ENCODE results near the gene PAWR. TPM values are rescaled to one million over a fixed set of nuclear protein-coding genes. Genes with fewer than 3 reads are reported as not detected.
"Not testable (repeated sequence)": the region's sequence is repeated elsewhere in the genome, so short reads cannot be mapped to it uniquely, and the experiment has no call there.

Gene PAWR
- polyA plus RNA-seq, 1 donor from 2014 or later: 19.8 TPM

DNA sequence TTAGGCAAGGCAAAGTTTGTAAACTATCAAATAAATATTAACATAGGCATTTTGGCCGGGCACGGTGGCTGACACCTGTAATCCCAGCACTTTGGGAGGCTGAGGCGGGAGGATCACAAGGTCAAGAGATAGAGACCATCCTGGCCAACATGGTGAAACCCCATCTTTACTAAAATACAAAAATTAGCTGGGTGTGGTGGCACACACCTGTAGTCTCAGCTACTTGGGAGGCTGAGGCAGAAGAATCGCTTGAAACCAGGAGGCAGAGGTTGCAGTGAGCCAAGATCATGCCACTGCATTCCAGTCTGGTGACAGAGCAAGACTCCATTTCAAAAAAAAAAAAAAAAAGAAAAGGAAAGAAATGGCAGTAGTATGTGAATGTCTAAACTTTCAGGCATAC is 43.9 kb downstream of the PAWR start:
- H3K36me3 Mint-ChIP-seq, H3K4me3 Mint-ChIP-seq, H3K27me3 Mint-ChIP-seq, H3K9me3 Mint-ChIP-seq, H3K27ac Mint-ChIP-seq: not testable (repeated sequence)
- H3K4me1 Mint-ChIP-seq: peaks cover 16 to 27% (median 17%) of the 10 kb centered on the region in 3 donors

DNA sequence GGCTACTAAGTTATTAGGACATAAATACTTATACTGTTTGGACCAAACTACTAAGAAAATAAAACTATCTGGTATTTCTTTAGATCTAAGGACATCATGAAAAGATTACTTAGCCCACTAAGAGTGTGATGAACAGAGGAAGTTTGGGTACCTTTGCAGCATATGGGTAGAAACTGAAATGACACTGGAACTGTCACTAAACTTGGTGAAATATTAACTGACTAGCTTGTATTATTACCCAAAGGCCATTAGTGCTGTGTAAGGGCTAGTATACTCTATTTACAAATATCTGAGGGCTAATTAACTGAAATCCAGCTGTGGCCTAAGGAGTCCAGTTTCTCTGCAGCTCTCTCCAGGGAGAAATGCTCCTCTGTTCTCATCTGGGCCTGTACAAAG is 45.5 kb downstream of the PAWR start:
- H3K27me3 Mint-ChIP-seq: no peaks in the 10 kb centered on the region
- no peak overlapping the region for H3K27ac Mint-ChIP-seq
- peaks cover 16 to 25% (median 16%) of the 10 kb centered on the region in 3 donors for H3K4me1 Mint-ChIP-seq
- no peak overlapping the region for H3K4me3 Mint-ChIP-seq
- peaks cover 2% of the 10 kb centered on the region for H3K36me3 Mint-ChIP-seq
- H3K9me3 Mint-ChIP-seq: peaks cover 0 to 1% (median 0%) of the 10 kb centered on the region in 3 donors

DNA sequence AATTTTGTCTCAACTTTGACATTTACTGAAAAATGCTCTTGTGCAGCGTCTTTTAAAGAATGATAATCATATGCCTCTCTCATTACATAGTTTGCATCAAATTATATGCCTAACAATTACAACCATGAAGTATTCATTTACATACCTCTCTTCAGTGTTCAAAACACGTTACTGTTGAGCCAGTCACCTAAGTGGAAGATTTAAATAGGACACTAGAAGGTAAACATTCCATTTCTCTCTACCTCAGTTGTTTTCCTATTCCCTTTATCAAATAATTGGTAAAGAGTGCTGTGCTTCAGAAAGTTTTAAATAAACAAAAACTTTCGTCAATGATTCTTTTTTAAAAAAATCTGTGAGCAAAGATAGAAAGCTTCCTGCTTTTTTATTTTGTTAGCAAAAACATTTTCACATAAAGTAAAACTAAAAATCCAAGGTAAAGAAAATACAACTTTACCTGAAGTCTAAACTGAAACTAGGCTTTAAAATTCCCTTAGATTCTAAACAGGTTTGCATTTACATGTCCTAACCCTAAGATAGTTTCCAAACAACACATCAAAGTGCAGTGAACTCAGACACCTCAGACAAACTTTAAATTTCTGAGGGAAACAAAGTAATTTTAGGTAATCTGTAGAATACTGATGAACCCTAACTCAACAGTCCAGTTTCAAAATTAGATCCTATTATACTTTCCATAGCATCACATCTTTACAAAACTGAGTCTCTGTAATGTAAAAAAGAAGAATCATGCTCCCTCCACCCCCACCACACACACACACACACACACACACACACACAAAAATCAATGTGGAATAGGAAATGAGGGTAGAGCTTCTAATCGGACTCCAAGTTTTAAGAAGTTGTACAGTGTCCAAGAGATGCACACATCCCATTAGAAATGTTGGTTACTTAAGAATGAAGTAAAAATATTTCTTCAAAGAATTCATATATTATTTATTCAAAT is 46.2 kb downstream of the PAWR start:
- Mint-ChIP-seq H3K27ac (no peak overlapping the region), H3K4me1 (peaks cover 16 to 21% (median 18%) of the 10 kb centered on the region in 3 donors), H3K27me3 (no peaks in the 10 kb centered on the region), H3K36me3 (peaks cover 2% of the 10 kb centered on the region), H3K9me3 (peaks cover 0 to 1% (median 0%) of the 10 kb centered on the region in 3 donors), H3K4me3 (no peak overlapping the region)

DNA sequence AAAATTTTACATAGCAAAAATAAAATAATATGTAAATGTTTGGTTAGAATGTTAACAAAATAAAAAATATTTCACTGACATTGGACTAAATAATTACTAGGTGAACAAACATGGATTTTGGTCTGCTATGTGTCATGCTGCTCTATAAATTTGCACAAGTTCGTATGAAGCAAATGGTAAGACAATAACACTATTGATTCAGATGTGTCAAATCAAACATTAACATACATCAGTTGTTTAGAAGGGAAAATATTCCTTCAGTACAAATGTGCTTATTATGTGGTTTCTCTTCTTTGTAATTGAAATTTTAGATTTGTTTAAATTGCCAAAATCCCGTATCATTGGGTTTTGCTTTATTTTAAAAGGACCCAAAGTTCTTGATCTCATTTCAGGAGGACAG is 46.9 kb downstream of the PAWR start:
- Mint-ChIP-seq H3K27me3 (no peaks in the 10 kb centered on the region), H3K4me1 (peaks cover 16 to 21% (median 18%) of the 10 kb centered on the region in 3 donors), H3K27ac (no peak overlapping the region), H3K4me3 (no peak overlapping the region), H3K36me3 (peaks cover 2% of the 10 kb centered on the region), H3K9me3 (peaks cover 0 to 1% (median 0%) of the 10 kb centered on the region in 3 donors)

DNA sequence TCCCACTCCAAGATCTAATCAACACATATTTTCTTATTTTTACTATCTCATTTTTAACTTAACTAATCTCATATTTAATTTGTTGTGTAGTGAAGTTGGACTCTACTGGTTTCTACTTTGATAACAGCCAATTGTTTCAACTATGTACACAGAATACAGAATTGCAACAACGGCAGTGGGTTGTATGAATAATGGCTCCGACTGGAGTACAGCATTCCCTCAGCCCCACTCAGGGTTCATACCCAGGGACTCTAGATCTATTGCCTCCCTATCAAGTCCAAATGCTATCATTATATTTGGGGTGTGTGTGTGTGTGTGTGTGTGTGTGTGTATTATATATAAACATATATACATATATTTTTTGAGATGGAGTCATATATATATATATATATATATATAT is 52.3 kb downstream of the PAWR start:
- Mint-ChIP-seq H3K4me1 (peaks cover 6 to 13% (median 12%) of the 10 kb centered on the region in 3 donors), H3K27ac (no peak overlapping the region), H3K36me3 (peaks cover 2% of the 10 kb centered on the region), H3K9me3 (peaks cover 0 to 1% (median 0%) of the 10 kb centered on the region in 3 donors), H3K27me3 (no peaks in the 10 kb centered on the region), H3K4me3 (no peak overlapping the region)

DNA sequence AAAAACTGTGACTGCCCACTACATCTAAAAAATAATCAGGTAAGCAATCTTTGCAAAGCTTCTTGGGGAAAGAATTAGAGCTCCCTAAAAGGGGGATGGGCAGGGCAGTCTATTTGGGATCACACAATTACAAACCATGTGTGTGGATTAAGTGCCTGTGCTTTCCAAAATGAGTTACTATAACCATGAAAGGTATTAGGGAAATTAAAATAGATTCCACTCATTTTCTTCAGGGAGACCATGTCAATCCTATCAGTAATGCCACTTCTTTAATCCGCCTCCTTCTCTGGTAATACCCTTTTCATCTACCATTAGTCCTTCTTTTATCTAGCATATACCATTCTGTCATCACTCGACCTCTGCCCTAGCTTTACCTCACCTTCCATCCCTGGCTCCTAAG is 53.7 kb downstream of the PAWR start:
- Mint-ChIP-seq H3K27ac (peak overlapping the region in 1 of 3 donors; percentile 17), H3K36me3 (peaks cover 4% of the 10 kb centered on the region), H3K4me1 (peaks cover 0 to 13% (median 7%) of the 10 kb centered on the region in 3 donors), H3K4me3 (peak overlapping the region in 1 of 4 donors; percentile 45), H3K27me3 (no peaks in the 10 kb centered on the region), H3K9me3 (no peaks in the 10 kb centered on the region)

DNA sequence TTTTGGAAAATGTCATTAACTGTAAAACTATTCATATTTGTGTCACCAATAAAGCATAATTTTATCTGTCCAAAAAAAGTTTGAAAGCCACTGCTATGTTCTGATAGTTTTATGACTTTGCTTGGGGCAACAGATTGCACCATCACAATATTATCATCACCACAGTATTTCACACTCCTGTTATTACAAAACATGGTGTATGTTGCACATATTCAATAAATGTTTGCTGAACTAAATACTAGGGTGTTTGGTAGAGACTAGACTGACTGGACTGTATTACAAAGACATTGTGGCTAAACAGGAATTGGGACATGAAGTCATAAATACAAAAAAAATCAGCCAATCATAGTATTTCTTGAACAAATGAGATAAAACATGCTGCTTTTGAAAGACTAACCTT is 55.1 kb downstream of the PAWR start:
- no peak overlapping the region for H3K27ac Mint-ChIP-seq
- H3K36me3 Mint-ChIP-seq: peaks cover 6% of the 10 kb centered on the region
- no peaks in the 10 kb centered on the region for H3K9me3 Mint-ChIP-seq
- no peak overlapping the region for H3K4me3 Mint-ChIP-seq
- peaks cover 7 to 15% (median 8%) of the 10 kb centered on the region in 3 donors for H3K4me1 Mint-ChIP-seq
- H3K27me3 Mint-ChIP-seq: no peaks in the 10 kb centered on the region

DNA sequence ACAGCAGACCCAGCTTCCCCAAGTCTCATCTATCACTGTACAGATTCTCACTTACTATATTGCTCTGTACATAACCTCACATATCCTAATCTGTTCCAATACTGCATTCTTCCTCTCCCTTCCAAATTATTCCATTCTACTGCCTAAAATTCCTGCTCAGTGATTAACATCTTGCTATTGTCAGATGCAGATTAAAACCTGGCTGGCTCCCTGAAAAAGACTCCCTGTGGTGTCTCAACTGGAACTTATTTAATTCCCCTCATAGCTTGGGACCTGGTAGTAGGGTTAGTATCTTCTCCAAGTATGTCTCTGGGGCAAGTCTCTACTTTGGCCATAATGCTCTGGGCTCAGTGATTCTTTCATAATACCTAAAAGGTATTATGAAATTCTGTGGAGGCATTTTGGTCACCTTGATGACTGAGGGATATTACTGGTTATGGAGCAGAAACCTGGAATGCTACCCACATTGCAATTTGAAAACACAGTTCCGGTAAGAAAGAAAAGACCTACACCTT is 55.8 kb downstream of the PAWR start:
- Mint-ChIP-seq H3K4me1 (peaks cover 7 to 12% (median 8%) of the 10 kb centered on the region in 3 donors), H3K9me3 (no peaks in the 10 kb centered on the region), H3K36me3 (peaks cover 6% of the 10 kb centered on the region), H3K27ac (no peak overlapping the region), H3K4me3 (no peak overlapping the region), H3K27me3 (no peaks in the 10 kb centered on the region)

DNA sequence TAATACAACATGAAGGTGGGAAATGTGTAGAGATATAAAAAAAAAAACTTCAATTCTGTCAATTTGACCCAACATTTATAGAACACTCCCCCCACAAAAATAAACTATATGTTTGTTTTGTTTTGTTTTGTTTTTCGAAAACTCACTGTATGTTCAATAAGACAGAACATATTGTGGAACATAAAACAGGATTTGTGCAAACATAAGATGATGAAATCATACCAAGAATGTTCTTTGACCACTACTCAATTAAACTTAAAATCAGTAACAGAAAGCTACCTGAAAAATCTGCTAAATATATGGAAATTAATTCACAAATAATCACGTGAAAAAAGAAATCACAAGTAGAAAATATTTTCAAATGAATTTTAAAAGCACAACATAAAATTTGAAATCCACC is 61.2 kb downstream of the PAWR start:
- H3K27me3 Mint-ChIP-seq: no peaks in the 10 kb centered on the region
- no peak overlapping the region for H3K4me3 Mint-ChIP-seq
- H3K27ac Mint-ChIP-seq: no peak overlapping the region
- H3K4me1 Mint-ChIP-seq: peaks cover 3 to 10% (median 7%) of the 10 kb centered on the region in 3 donors
- peaks cover 2 to 5% (median 4%) of the 10 kb centered on the region in 3 donors for H3K9me3 Mint-ChIP-seq
- H3K36me3 Mint-ChIP-seq: peaks cover 4% of the 10 kb centered on the region

DNA sequence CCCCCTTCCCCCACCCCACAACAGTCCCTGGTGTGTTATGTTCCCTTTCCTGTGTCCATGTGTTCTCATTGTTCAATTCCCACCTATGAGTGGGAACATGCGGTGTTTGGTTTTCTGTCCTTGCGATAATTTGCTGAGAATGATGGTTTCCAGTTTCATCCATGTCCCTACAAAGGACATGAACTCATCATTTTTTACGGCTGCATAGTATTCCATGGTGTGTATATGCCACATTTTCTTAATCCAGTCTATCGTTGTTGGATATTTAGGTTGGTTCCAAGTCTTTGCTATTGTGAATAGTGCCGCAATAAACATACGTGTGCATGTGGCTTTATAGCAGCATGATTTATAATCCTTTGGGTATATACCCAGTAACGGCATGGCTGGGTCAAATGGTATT is 64.0 kb downstream of the PAWR start:
- H3K36me3 Mint-ChIP-seq, H3K4me1 Mint-ChIP-seq, H3K27me3 Mint-ChIP-seq, H3K9me3 Mint-ChIP-seq, H3K27ac Mint-ChIP-seq, H3K4me3 Mint-ChIP-seq: not testable (repeated sequence)

DNA sequence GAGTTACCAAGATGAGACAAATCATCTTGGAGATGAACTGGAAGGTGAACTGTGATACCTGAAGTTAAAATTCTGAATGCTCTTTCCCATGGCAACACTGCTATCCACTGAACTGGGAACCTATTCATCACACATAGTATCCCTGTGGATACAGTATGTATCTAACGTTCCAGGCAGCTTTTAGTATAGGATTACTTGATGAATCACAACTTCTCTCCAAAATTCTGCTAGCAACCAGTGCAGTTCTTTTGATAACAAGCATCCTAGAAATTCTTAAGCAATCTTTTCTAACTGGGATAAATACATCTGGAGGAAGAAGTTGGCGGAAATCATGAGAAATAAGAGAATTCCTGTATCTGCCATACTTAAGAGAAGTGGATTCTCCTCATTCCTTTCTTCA is 66.4 kb downstream of the PAWR start:
- H3K27me3 Mint-ChIP-seq: no peaks in the 10 kb centered on the region
- H3K4me1 Mint-ChIP-seq: peaks cover 0 to 8% (median 6%) of the 10 kb centered on the region in 3 donors
- peaks cover 2% of the 10 kb centered on the region for H3K36me3 Mint-ChIP-seq
- no peak overlapping the region for H3K4me3 Mint-ChIP-seq
- peaks cover 2 to 5% (median 4%) of the 10 kb centered on the region in 3 donors for H3K9me3 Mint-ChIP-seq
- H3K27ac Mint-ChIP-seq: no peak overlapping the region

DNA sequence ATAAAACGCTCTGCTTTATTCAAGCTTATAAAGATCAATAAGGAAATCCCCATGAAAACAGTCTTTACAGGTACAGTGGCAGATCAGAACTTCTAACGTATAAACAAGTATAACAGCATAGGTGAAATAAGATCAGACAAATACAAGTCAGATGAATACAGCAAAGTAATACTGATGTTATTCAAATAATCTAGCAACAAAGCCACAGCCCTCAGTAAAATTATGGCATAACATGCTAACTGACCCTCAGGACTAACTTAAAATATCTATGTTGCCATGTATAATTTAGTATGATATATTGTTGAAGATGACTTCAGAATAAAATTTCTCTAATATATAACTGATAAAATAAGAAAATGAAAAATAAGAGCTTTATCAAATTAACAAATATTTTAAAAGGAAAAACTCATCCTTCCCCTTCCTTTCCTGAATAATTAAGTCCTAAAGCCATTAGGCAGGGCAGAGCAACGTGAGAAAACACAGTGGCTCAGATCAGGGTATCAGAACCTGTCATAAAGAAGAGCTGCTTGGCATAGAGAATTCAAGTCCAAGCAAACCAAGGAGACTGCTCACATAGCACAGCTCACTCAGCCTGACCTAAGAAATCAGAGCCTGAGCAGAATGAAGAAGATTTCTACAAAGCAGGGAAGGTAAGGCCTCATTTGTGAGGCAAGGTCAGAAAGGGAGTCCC is 70.7 kb downstream of the PAWR start:
- H3K9me3 Mint-ChIP-seq: no peaks in the 10 kb centered on the region
- no peaks in the 10 kb centered on the region for H3K27me3 Mint-ChIP-seq
- no peak overlapping the region for H3K27ac Mint-ChIP-seq
- H3K4me1 Mint-ChIP-seq: peaks cover 16 to 23% (median 16%) of the 10 kb centered on the region in 3 donors
- H3K4me3 Mint-ChIP-seq: peak overlapping the region in 1 of 4 donors; percentile 70
- H3K36me3 Mint-ChIP-seq: peaks cover 12% of the 10 kb centered on the region

DNA sequence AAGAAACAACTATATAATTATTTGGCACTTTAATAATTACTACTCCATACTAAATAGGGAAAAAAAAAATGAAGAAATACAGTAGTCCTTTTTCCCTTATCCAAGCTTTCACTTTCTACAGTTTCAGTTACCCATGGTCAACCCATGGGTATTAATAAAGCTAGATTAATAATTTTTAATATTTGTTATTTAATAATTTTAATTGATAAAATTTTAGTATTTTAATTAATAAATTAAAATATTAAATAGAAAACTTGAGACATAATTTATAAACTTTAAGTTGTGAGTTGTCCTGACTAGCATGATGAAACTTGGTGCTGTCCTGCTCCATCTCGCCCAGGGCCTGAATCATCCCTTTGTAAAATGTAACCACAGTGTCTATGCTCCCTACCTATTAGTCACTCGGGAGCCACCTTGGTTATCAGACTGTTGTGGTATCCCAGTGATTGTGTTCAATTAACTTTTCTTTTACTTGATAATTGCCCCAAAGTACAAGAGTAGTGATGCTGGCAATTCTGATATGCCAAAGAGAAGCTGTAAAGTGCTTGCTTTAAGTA is 71.8 kb downstream of the PAWR start:
- Mint-ChIP-seq H3K27ac (no peak overlapping the region), H3K27me3 (no peaks in the 10 kb centered on the region), H3K4me1 (peaks cover 20 to 22% (median 21%) of the 10 kb centered on the region in 3 donors), H3K9me3 (no peaks in the 10 kb centered on the region), H3K4me3 (no peak overlapping the region), H3K36me3 (peaks cover 12% of the 10 kb centered on the region)

DNA sequence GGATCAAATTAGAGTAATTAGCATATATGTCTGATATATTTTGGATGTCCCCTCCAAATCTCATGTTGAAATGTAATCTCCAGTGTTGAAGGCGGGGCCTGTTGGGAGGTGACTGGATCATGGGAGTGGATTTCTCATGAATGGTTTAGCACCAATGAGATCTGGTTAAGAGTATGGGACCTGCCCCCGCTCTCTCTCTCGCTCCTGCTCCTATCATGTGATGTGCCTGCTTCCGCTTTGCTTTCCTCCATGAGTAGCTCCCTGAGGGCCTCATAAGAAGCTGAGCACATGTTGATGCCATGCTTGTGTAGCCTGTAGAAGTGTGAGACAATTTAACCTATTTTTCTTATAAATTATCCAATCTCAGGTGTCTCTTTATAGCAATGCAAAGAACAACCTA is 73.1 kb downstream of the PAWR start:
- Mint-ChIP-seq H3K4me3 (no peak overlapping the region), H3K36me3 (peaks cover 12% of the 10 kb centered on the region), H3K27ac (peak overlapping the region in 1 of 3 donors; percentile 83), H3K27me3 (no peaks in the 10 kb centered on the region), H3K4me1 (peaks cover 18 to 22% (median 20%) of the 10 kb centered on the region in 3 donors), H3K9me3 (no peaks in the 10 kb centered on the region)

All from IgD-negative memory B cell (primary cell).